Neuronal stem cell (in vitro differentiated cells): Measurements from ENCODE around the gene ENAH.
A peak's percentile ranks its signal among the peaks of the same experiment; 100 is the strongest.

Experiments used
- DNase-seq: peaks from one replicate; pipeline ENCODE4 v3.0.0-alpha.2; 2013; ENCODE audit warnings: low spot score
- H2AFZ ChIP-seq: one replicate; pipeline ENCODE4 v1.6.1; 2013; ENCODE audit warnings: mild to moderate bottlenecking, low read length, inconsistent platforms
- H2AK5ac ChIP-seq: 2 replicates; pipeline ENCODE4 v1.6.1; 2013; ENCODE audit warnings: low read depth, mild to moderate bottlenecking, inconsistent platforms, low read length, moderate library complexity, mixed read lengths
- H2BK120ac ChIP-seq: 2 replicates; pipeline ENCODE4 v1.6.1; 2013; ENCODE audit warnings: low read depth, mild to moderate bottlenecking, inconsistent platforms, low read length, moderate library complexity, mixed read lengths
- H2BK12ac ChIP-seq: one replicate; pipeline ENCODE4 v1.6.1; 2013; ENCODE audit warnings: low read length, inconsistent platforms
- H2BK15ac ChIP-seq: 2 replicates; pipeline ENCODE4 v1.6.1; 2013; ENCODE audit warnings: mild to moderate bottlenecking, low read length, inconsistent platforms, mixed read lengths
- H2BK5ac ChIP-seq: one replicate; pipeline ENCODE4 v1.6.1; 2013; ENCODE audit warnings: inconsistent platforms, mild to moderate bottlenecking, low read length, moderate library complexity
- H3K14ac ChIP-seq: one replicate; pipeline ENCODE4 v1.6.1; 2013; ENCODE audit warnings: low read length, inconsistent platforms
- H3K18ac ChIP-seq: 2 replicates; pipeline ENCODE4 v1.6.1; 2013; ENCODE audit warnings: low read length, inconsistent platforms
- H3K23ac ChIP-seq: 2 replicates; pipeline ENCODE4 v1.6.1; 2013; ENCODE audit warnings: low read depth, mild to moderate bottlenecking, mixed read lengths, low read length, inconsistent platforms; ENCODE audit not compliant: poor library complexity
- H3K27ac ChIP-seq: replicated peaks from 3 replicates; pipeline ENCODE4 v1.5.1; 2013; ENCODE audit warnings: low read length, inconsistent platforms
- H3K27me3 ChIP-seq, 3 experiments: 2 replicates each; pipeline ENCODE4 v1.6.1; 2013; ENCODE audit warnings: low read length in 3 of 3, mild to moderate bottlenecking in 2 of 3, inconsistent platforms in 1 of 3, low read depth in 1 of 3, mixed read lengths in 1 of 3, moderate library complexity in 1 of 3; ENCODE audit not compliant: control insufficient read depth in 3 of 3, insufficient read depth in 3 of 3
- H3K36me3 ChIP-seq, 2 donors: replicated peaks in 1 of 2; 2 replicates each; pipeline ENCODE4 v1.6.1; 2013; ENCODE audit warnings: low read length in 2 of 2; ENCODE audit not compliant: control insufficient read depth in 2 of 2, insufficient read depth in 2 of 2
- H3K4ac ChIP-seq: 2 replicates; pipeline ENCODE4 v1.6.1; 2013; ENCODE audit warnings: inconsistent platforms, mild to moderate bottlenecking, low read length, moderate library complexity
- H3K4me1 ChIP-seq, 2 donors: 1 replicate in 1 of 2; 2 replicates in 1 of 2; pipeline ENCODE4 v1.6.1; 2013; ENCODE audit warnings: low read length in 2 of 2, low read depth in 1 of 2; ENCODE audit not compliant: control insufficient read depth in 2 of 2, insufficient read depth in 1 of 2
- H3K4me2 ChIP-seq: one replicate; pipeline ENCODE4 v1.6.1; 2013; ENCODE audit warnings: mild to moderate bottlenecking, low read length, inconsistent platforms; ENCODE audit not compliant: insufficient read depth, poor library complexity, severe bottlenecking
- H3K4me3 ChIP-seq, 2 donors: 2 replicates each; pipeline ENCODE4 v1.5.1; 2013; ENCODE audit warnings: low read length in 2 of 2, mild to moderate bottlenecking in 2 of 2, inconsistent platforms in 1 of 2, moderate library complexity in 1 of 2
- H3K79me1 ChIP-seq: one replicate; pipeline ENCODE4 v1.6.1; 2013; ENCODE audit warnings: low read depth, mild to moderate bottlenecking, inconsistent platforms, low read length, moderate library complexity
- H3K9ac ChIP-seq: one replicate; pipeline ENCODE4 v1.6.1; 2013; ENCODE audit warnings: mild to moderate bottlenecking, low read depth, low read length, inconsistent platforms; ENCODE audit not compliant: poor library complexity
- H3K9me3 ChIP-seq, 2 donors: replicated peaks in 1 of 2; 2 replicates each; pipeline versions ENCODE3 to v1.6.1; 2013; ENCODE audit warnings: low read length in 2 of 2, mild to moderate bottlenecking in 2 of 2, inconsistent platforms in 1 of 2, low read depth in 1 of 2, mixed read lengths in 1 of 2, moderate library complexity in 1 of 2; ENCODE audit not compliant: control insufficient read depth in 2 of 2, insufficient read depth in 1 of 2
- H4K8ac ChIP-seq: one replicate; pipeline ENCODE4 v1.6.1; 2013; ENCODE audit warnings: low read depth, mild to moderate bottlenecking, inconsistent platforms, low read length, moderate library complexity
- H4K91ac ChIP-seq: one replicate; pipeline ENCODE4 v1.6.1; 2013; ENCODE audit warnings: low read length, low read depth, mild to moderate bottlenecking, inconsistent platforms; ENCODE audit not compliant: poor library complexity
- WGBS, 2 donors: extraction: QIAGEN DNeasy Blood & Tissue Kit; methylation state at CpG; one replicate each; pipeline ENCODE4 v1.1.7; 2013; ENCODE audit warnings: missing lambda C conversion rate in 2 of 2, mixed read lengths in 1 of 2; ENCODE audit not compliant: insufficient read length in 2 of 2, insufficient replicate concordance in 1 of 2; ENCODE audit errors: extremely low coverage in 2 of 2; 5-methylcytosine and 5-hydroxymethylcytosine counted together

ENAH gene

GRCh38 chr1:225451340-225451739, 201.6 kb downstream of the ENAH start:
- DNase-seq: no peak
- Histone ChIP-seq H3K27me3 (peaks cover 0 to 2% (median 0%) of the 10 kb centered on the region in 3 experiments), H3K27ac (no peak overlapping the region), H2BK5ac (no peak overlapping the region), H3K4me1 (peaks cover 7 to 15% of the 10 kb centered on the region in 2 donors), H3K4me2 (no peak overlapping the region), H2BK120ac (no peak overlapping the region), H3K23ac (no peak overlapping the region), H2AFZ (no peak overlapping the region), H3K4ac (no peak overlapping the region), H3K36me3 (no peaks in the 10 kb centered on the region), H3K18ac (no peak overlapping the region), H3K9me3 (peaks cover 0 to 2% of the 10 kb centered on the region in 2 donors), H3K9ac (no peak overlapping the region), H2BK12ac (no peak overlapping the region), H3K14ac (no peak overlapping the region), H4K91ac (no peak overlapping the region), H4K8ac (no peak overlapping the region), H2BK15ac (no peak overlapping the region), H3K79me1 (peaks cover 2% of the 10 kb centered on the region), H2AK5ac (no peak overlapping the region), H3K4me3 (no peak overlapping the region)
- no CpG with 5 or more reads among the region's 6 CpGs for WGBS, 2 donors

- H3K9ac ChIP-seq: no peak overlapping the region
- peaks cover 7 to 15% of the 10 kb centered on the region in 2 donors for H3K4me1 ChIP-seq
- WGBS, 2 donors: no CpG with 5 or more reads among the region's 12 CpGs
- H3K9me3 ChIP-seq: peaks cover 0 to 2% of the 10 kb centered on the region in 2 donors
- peak overlapping the region; percentile 83 for H4K8ac ChIP-seq
- no peak overlapping the region for H3K4ac ChIP-seq
- no peak overlapping the region for H2AK5ac ChIP-seq
- peaks cover 0 to 2% (median 0%) of the 10 kb centered on the region in 3 experiments for H3K27me3 ChIP-seq
- DNase-seq: no peak
- no peak overlapping the region for H4K91ac ChIP-seq
- H3K23ac ChIP-seq: no peak overlapping the region
- H2BK120ac ChIP-seq: no peak overlapping the region
- no peak overlapping the region for H2AFZ ChIP-seq
- H2BK5ac ChIP-seq: no peak overlapping the region
- H3K4me2 ChIP-seq: no peak overlapping the region
- H3K18ac ChIP-seq: peak overlapping the region; percentile 35
- H3K36me3 ChIP-seq: no peaks in the 10 kb centered on the region
- no peak overlapping the region for H2BK15ac ChIP-seq
- H2BK12ac ChIP-seq: no peak overlapping the region
- no peak overlapping the region for H3K4me3 ChIP-seq
- H3K27ac ChIP-seq: no peak overlapping the region
- H3K79me1 ChIP-seq: peaks cover 2% of the 10 kb centered on the region
- H3K14ac ChIP-seq: no peak overlapping the region
Observed at GRCh38 chr1:225450491-225451191, 202.3 kb downstream of the ENAH start.

- WGBS, 2 donors: no CpG with 5 or more reads among the region's 5 CpGs
- no peak overlapping the region for H2BK12ac ChIP-seq
- H2AFZ ChIP-seq: no peak overlapping the region
- H2AK5ac ChIP-seq: peak overlapping the region; percentile 30
- no peak overlapping the region for H3K9ac ChIP-seq
- no peaks in the 10 kb centered on the region for H3K36me3 ChIP-seq
- no peak overlapping the region for H2BK15ac ChIP-seq
- no peak for DNase-seq
- no peak overlapping the region for H3K4me2 ChIP-seq
- no peak overlapping the region for H4K8ac ChIP-seq
- no peak overlapping the region for H3K23ac ChIP-seq
- H3K27ac ChIP-seq: no peak overlapping the region
- H3K14ac ChIP-seq: no peak overlapping the region
- H3K4ac ChIP-seq: no peak overlapping the region
- H3K4me1 ChIP-seq: peaks cover 9 to 15% of the 10 kb centered on the region in 2 donors
- no peak overlapping the region for H2BK5ac ChIP-seq
- peaks cover 0 to 2% (median 0%) of the 10 kb centered on the region in 3 experiments for H3K27me3 ChIP-seq
- peaks cover 2% of the 10 kb centered on the region for H3K79me1 ChIP-seq
- no peak overlapping the region for H2BK120ac ChIP-seq
- no peak overlapping the region for H3K18ac ChIP-seq
- no peak overlapping the region for H4K91ac ChIP-seq
- H3K9me3 ChIP-seq: peaks cover 0 to 2% of the 10 kb centered on the region in 2 donors
- no peak overlapping the region for H3K4me3 ChIP-seq
Observed at GRCh38 chr1:225449774-225450173, 203.1 kb downstream of the ENAH start.

GRCh38 chr1:225449261-225449660, 203.7 kb downstream of the ENAH start:
- no peak overlapping the region for H3K18ac ChIP-seq
- H3K4me1 ChIP-seq: peaks cover 4 to 15% of the 10 kb centered on the region in 2 donors
- no peak overlapping the region for H2BK15ac ChIP-seq
- no peak overlapping the region for H3K14ac ChIP-seq
- H4K91ac ChIP-seq: no peak overlapping the region
- no peak for DNase-seq
- no peak overlapping the region for H2AFZ ChIP-seq
- peaks cover 2% of the 10 kb centered on the region for H3K79me1 ChIP-seq
- H3K4me3 ChIP-seq: no peak overlapping the region
- H2BK5ac ChIP-seq: no peak overlapping the region
- no peak overlapping the region for H3K23ac ChIP-seq
- H2BK12ac ChIP-seq: no peak overlapping the region
- no peak overlapping the region for H2AK5ac ChIP-seq
- WGBS, 2 donors: no CpG with 5 or more reads among the region's 9 CpGs
- H3K4ac ChIP-seq: no peak overlapping the region
- peaks cover 0 to 2% of the 10 kb centered on the region in 2 donors for H3K9me3 ChIP-seq
- peaks cover 0 to 2% (median 0%) of the 10 kb centered on the region in 3 experiments for H3K27me3 ChIP-seq
- no peak overlapping the region for H3K27ac ChIP-seq
- H4K8ac ChIP-seq: no peak overlapping the region
- H3K4me2 ChIP-seq: no peak overlapping the region
- no peak overlapping the region for H2BK120ac ChIP-seq
- H3K36me3 ChIP-seq: no peaks in the 10 kb centered on the region
- no peak overlapping the region for H3K9ac ChIP-seq
